ENCODE results near the gene BIN1. TPM values are rescaled to one million over a fixed set of nuclear protein-coding genes. Genes with fewer than 3 reads are reported as not detected.

Gene BIN1
- total and polyA plus RNA-seq, 2 experiments from 2014 or later = 23.9 to 33.0 TPM

- in situ Hi-C loops (cut with MboI) = no loop called here
- Histone ChIP-seq H3K27ac (peak overlapping the region; percentile 78), H3K36me3 (ENCODE audit: low read depth) (no peaks in the 10 kb centered on the region), H3K9me2 (ENCODE audit: insufficient read depth) (no peaks in the 10 kb centered on the region), H2AFZ (no peak overlapping the region), H4K20me1 (ENCODE audit: insufficient read depth) (no peaks in the 10 kb centered on the region), H3K79me2 (ENCODE audit: insufficient read depth) (no peaks in the 10 kb centered on the region), H3K27me3 (replicated peaks; ENCODE audit: insufficient read depth) (no peaks in the 10 kb centered on the region; the same call in 1 of the 2 replicates), H3K4me3 (no peak overlapping the region), H3K4me1 (ENCODE audit: insufficient read depth) (peaks cover 19% of the 10 kb centered on the region), H3K9me3 (ENCODE audit: low read depth) (no peaks in the 10 kb centered on the region), H3F3A (ENCODE audit: insufficient read depth) (peaks cover 19% of the 10 kb centered on the region), H3K4me2 (ENCODE audit: unreplicated experiment) (peak overlapping the region; percentile 54), H3K9ac (peak overlapping the region; percentile 54)
- DNase-seq = peak; percentile 58
- TF ChIP-seq EZH2phosphoT487 (IDR thresholded peaks at IDR 0.05; ENCODE audit: insufficient read depth, low read depth) = no peak
- TF ChIP-seq EZH2 (IDR thresholded peaks at IDR 0.05; ENCODE audit: insufficient read depth, poor library complexity, severe bottlenecking) = no peak
- WGBS, 2 experiments (ENCODE audit: low coverage in 1 of 2, low lambda C conversion rate in 2 of 2, missing lambda C conversion rate in 2 of 2) = 71 to 75% methylated on average over 8 of the region's 8 CpGs
Observed at GRCh38 chr2:127015106-127015910, 91.6 kb downstream of the BIN1 start.

- Histone ChIP-seq H3K9me2 (ENCODE audit: insufficient read depth) (no peaks in the 10 kb centered on the region), H3K4me2 (ENCODE audit: unreplicated experiment) (peak overlapping the region; percentile 55), H3K27me3 (replicated peaks; ENCODE audit: insufficient read depth) (no peaks in the 10 kb centered on the region; the same call in 1 of the 2 replicates), H3K27ac (peak overlapping the region; percentile 82), H2AFZ (no peak overlapping the region), H3K9ac (peak overlapping the region; percentile 65), H3K79me2 (ENCODE audit: insufficient read depth) (no peaks in the 10 kb centered on the region), H3F3A (ENCODE audit: insufficient read depth) (peaks cover 19% of the 10 kb centered on the region), H3K4me3 (no peak overlapping the region), H3K4me1 (ENCODE audit: insufficient read depth) (peaks cover 19% of the 10 kb centered on the region), H3K9me3 (ENCODE audit: low read depth) (no peaks in the 10 kb centered on the region), H4K20me1 (ENCODE audit: insufficient read depth) (no peaks in the 10 kb centered on the region), H3K36me3 (ENCODE audit: low read depth) (no peaks in the 10 kb centered on the region)
- in situ Hi-C loops (cut with MboI) = no loop called here
- no peak for TF ChIP-seq EZH2phosphoT487 (IDR thresholded peaks at IDR 0.05; ENCODE audit: insufficient read depth, low read depth)
- no peak for TF ChIP-seq EZH2 (IDR thresholded peaks at IDR 0.05; ENCODE audit: insufficient read depth, poor library complexity, severe bottlenecking)
- peak; percentile 97 for DNase-seq
- 0 to 2% methylated on average over 4 of the region's 4 CpGs for WGBS, 2 experiments (ENCODE audit: low coverage in 1 of 2, low lambda C conversion rate in 2 of 2, missing lambda C conversion rate in 2 of 2)
Observed at GRCh38 chr2:127014630-127015029, 92.3 kb downstream of the BIN1 start.

- Histone ChIP-seq H3F3A (ENCODE audit: insufficient read depth) (peaks cover 19% of the 10 kb centered on the region), H3K4me3 (no peak overlapping the region), H3K9me3 (ENCODE audit: low read depth) (no peaks in the 10 kb centered on the region), H3K9ac (peak overlapping the region; percentile 65), H3K27me3 (replicated peaks; ENCODE audit: insufficient read depth) (no peaks in the 10 kb centered on the region; the same call in 1 of the 2 replicates), H4K20me1 (ENCODE audit: insufficient read depth) (no peaks in the 10 kb centered on the region), H3K36me3 (ENCODE audit: low read depth) (no peaks in the 10 kb centered on the region), H3K4me2 (ENCODE audit: unreplicated experiment) (peak overlapping the region; percentile 55), H3K9me2 (ENCODE audit: insufficient read depth) (no peaks in the 10 kb centered on the region), H2AFZ (no peak overlapping the region), H3K4me1 (ENCODE audit: insufficient read depth) (peaks cover 19% of the 10 kb centered on the region), H3K79me2 (ENCODE audit: insufficient read depth) (no peaks in the 10 kb centered on the region), H3K27ac (peak overlapping the region; percentile 82)
- in situ Hi-C loops (cut with MboI) = no loop called here
- WGBS, 2 experiments (ENCODE audit: low coverage in 1 of 2, low lambda C conversion rate in 2 of 2, missing lambda C conversion rate in 2 of 2) = 88 to 90% methylated on average over 1 of the region's 1 CpG
- DNase-seq = no peak
- TF ChIP-seq EZH2 (IDR thresholded peaks at IDR 0.05; ENCODE audit: insufficient read depth, poor library complexity, severe bottlenecking) = no peak
Observed at GRCh38 chr2:127014224-127014623, 92.7 kb downstream of the BIN1 start.

- 38% methylated on average over 7 of the region's 7 CpGs for WGBS, 2 experiments (ENCODE audit: low coverage in 1 of 2, low lambda C conversion rate in 2 of 2, missing lambda C conversion rate in 2 of 2)
- Histone ChIP-seq H3K9me2 (ENCODE audit: insufficient read depth) (no peaks in the 10 kb centered on the region), H2AFZ (no peak overlapping the region), H3K4me1 (ENCODE audit: insufficient read depth) (peaks cover 21% of the 10 kb centered on the region), H3F3A (ENCODE audit: insufficient read depth) (peaks cover 19% of the 10 kb centered on the region), H3K9me3 (ENCODE audit: low read depth) (no peaks in the 10 kb centered on the region), H4K20me1 (ENCODE audit: insufficient read depth) (no peaks in the 10 kb centered on the region), H3K4me3 (no peak overlapping the region), H3K27me3 (replicated peaks; ENCODE audit: insufficient read depth) (no peaks in the 10 kb centered on the region), H3K9ac (peak overlapping the region; percentile 28; the same call in 1 of the 2 replicates), H3K36me3 (ENCODE audit: low read depth) (no peaks in the 10 kb centered on the region), H3K27ac (no peak overlapping the region), H3K79me2 (ENCODE audit: insufficient read depth) (no peaks in the 10 kb centered on the region), H3K4me2 (ENCODE audit: unreplicated experiment) (peak overlapping the region; percentile 26)
- in situ Hi-C loops (cut with MboI) = no loop called here
- TF ChIP-seq EZH2 (IDR thresholded peaks at IDR 0.05; ENCODE audit: insufficient read depth, poor library complexity, severe bottlenecking) = no peak
- no peak for TF ChIP-seq EZH2phosphoT487 (IDR thresholded peaks at IDR 0.05; ENCODE audit: insufficient read depth, low read depth)
- peak; percentile 63 for DNase-seq
Observed at GRCh38 chr2:127012868-127013267, 94.1 kb downstream of the BIN1 start.
